Activated naive CD8-positive, alpha-beta T cell treated with anti-CD3 and anti-CD28 coated beads, Interleukin-2, amount 10 ng/mL, durations not matched to agents 7 days and 5 days (primary cell): ENCODE data around the gene GAS2L1. TPM values are rescaled to one million over a fixed set of nuclear protein-coding genes. Genes with fewer than 3 reads are reported as not detected.
"Not testable (repeated sequence)": the region's sequence is repeated elsewhere in the genome, so short reads cannot be mapped to it uniquely, and the experiment has no call there.

Experiments
- ATAC-seq: fragments of 150-1000 bp; cut with Tn5 transposase; one replicate; pipeline ENCODE4 v1.10.0; 2021; ENCODE audit warnings: low read depth, moderate library complexity
- POLR2A ChIA-PET: fragments of 350-600 bp; sonication (Branson Sonifier 250); formaldehyde crosslinking; loops from one replicate; lab custom pipeline; 2021; ENCODE audit warnings: antibody characterized with exemption; lab: Charles Lee
- DNase-seq: peaks from one replicate; pipeline ENCODE4 v3.0.0; 2021
- H3K27ac Mint-ChIP-seq: one replicate; pipeline ENCODE4 v1.8.0; 2022; ENCODE audit warnings: mild to moderate bottlenecking, mixed read lengths
- H3K27me3 Mint-ChIP-seq: one replicate; pipeline ENCODE4 v1.8.0; 2022; ENCODE audit warnings: mild to moderate bottlenecking, moderate library complexity, mixed read lengths
- H3K36me3 Mint-ChIP-seq: one replicate; pipeline ENCODE4 v1.8.0; 2021; ENCODE audit warnings: mild to moderate bottlenecking, mixed read lengths
- H3K4me1 Mint-ChIP-seq: one replicate; pipeline ENCODE4 v1.8.0; 2021; ENCODE audit warnings: mixed read lengths
- H3K4me3 Mint-ChIP-seq: one replicate; pipeline ENCODE4 v1.8.0; 2022; ENCODE audit warnings: mild to moderate bottlenecking, moderate library complexity, mixed read lengths
- H3K9me3 Mint-ChIP-seq: one replicate; pipeline ENCODE4 v1.8.0; 2021; ENCODE audit warnings: mixed read lengths
- total RNA-seq, 2 experiments: library from RNA; stranded (reverse); gene quantifications; one replicate each; pipeline ENCODE4 v1.2.3, GENCODE V29; 2021

GAS2L1 gene
- total RNA-seq, 2 experiments from 2014 or later, result 8.1 to 9.3 TPM

- no peak overlapping the region for H3K4me3 Mint-ChIP-seq
- DNase-seq (no peak), ATAC-seq (no peak)
- H3K27ac Mint-ChIP-seq, result no peak overlapping the region
- H3K27me3 Mint-ChIP-seq, result no peaks in the 10 kb centered on the region
- H3K9me3 Mint-ChIP-seq, result no peaks in the 10 kb centered on the region
- H3K4me1 Mint-ChIP-seq, result no peaks in the 10 kb centered on the region
- POLR2A ChIA-PET, result no interaction called here
- peaks cover 15% of the 10 kb centered on the region for H3K36me3 Mint-ChIP-seq
Observed at GRCh38 chr22:29339381-29340235, 33.2 kb downstream of the GAS2L1 start.

- H3K36me3 Mint-ChIP-seq, result peaks cover 12% of the 10 kb centered on the region
- no peaks in the 10 kb centered on the region for H3K27me3 Mint-ChIP-seq
- POLR2A ChIA-PET, result no interaction called here
- DNase-seq, result no peak
- ATAC-seq, result no peak
- no peaks in the 10 kb centered on the region for H3K9me3 Mint-ChIP-seq
- H3K27ac Mint-ChIP-seq, result no peak overlapping the region
- H3K4me1 Mint-ChIP-seq, result no peaks in the 10 kb centered on the region
- no peak overlapping the region for H3K4me3 Mint-ChIP-seq
Observed at GRCh38 chr22:29340566-29340965, 34.1 kb downstream of the GAS2L1 start.

- ATAC-seq, result no peak
- POLR2A ChIA-PET, result no interaction called here
- Mint-ChIP-seq H3K4me3 (no peak overlapping the region), H3K4me1 (no peaks in the 10 kb centered on the region), H3K27ac (no peak overlapping the region), H3K27me3 (no peaks in the 10 kb centered on the region), H3K9me3 (no peaks in the 10 kb centered on the region), H3K36me3 (peaks cover 9% of the 10 kb centered on the region)
- no peak for DNase-seq
Observed at GRCh38 chr22:29341056-29341848, 34.8 kb downstream of the GAS2L1 start.

- Mint-ChIP-seq H3K9me3 (no peaks in the 10 kb centered on the region), H3K36me3 (peaks cover 9% of the 10 kb centered on the region), H3K27ac (no peak overlapping the region), H3K4me3 (no peak overlapping the region), H3K4me1 (peaks cover 1% of the 10 kb centered on the region), H3K27me3 (no peaks in the 10 kb centered on the region)
- POLR2A ChIA-PET, result no interaction called here
- no peak for ATAC-seq
- no peak for DNase-seq
Observed at GRCh38 chr22:29341849-29342127, 35.3 kb downstream of the GAS2L1 start.

- H3K4me3 Mint-ChIP-seq, result no peak overlapping the region
- no peaks in the 10 kb centered on the region for H3K9me3 Mint-ChIP-seq
- no peaks in the 10 kb centered on the region for H3K27me3 Mint-ChIP-seq
- DNase-seq (no peak), ATAC-seq (no peak)
- POLR2A ChIA-PET, result no interaction called here
- peaks cover 1% of the 10 kb centered on the region for H3K4me1 Mint-ChIP-seq
- H3K36me3 Mint-ChIP-seq, result peaks cover 9% of the 10 kb centered on the region
- H3K27ac Mint-ChIP-seq, result no peak overlapping the region
Observed at GRCh38 chr22:29342177-29342576, 35.7 kb downstream of the GAS2L1 start.

GRCh38 chr22:29342577-29343312, 36.3 kb downstream of the GAS2L1 start:
- POLR2A ChIA-PET, result no interaction called here
- peaks cover 9% of the 10 kb centered on the region for H3K36me3 Mint-ChIP-seq

GRCh38 chr22:29343313-29343805, 36.9 kb downstream of the GAS2L1 start:
- DNase-seq (no peak), ATAC-seq (no peak)
- H3K27ac Mint-ChIP-seq, result no peak overlapping the region
- peaks cover 9% of the 10 kb centered on the region for H3K36me3 Mint-ChIP-seq
- no peak overlapping the region for H3K4me3 Mint-ChIP-seq
- H3K27me3 Mint-ChIP-seq, result no peaks in the 10 kb centered on the region
- peaks cover 1% of the 10 kb centered on the region for H3K4me1 Mint-ChIP-seq
- H3K9me3 Mint-ChIP-seq, result no peaks in the 10 kb centered on the region
- POLR2A ChIA-PET, result no interaction called here

More at GRCh38 chr22:29342577-29343312, 36.3 kb downstream of the GAS2L1 start:
- H3K4me1 Mint-ChIP-seq, result peaks cover 1% of the 10 kb centered on the region
- no peaks in the 10 kb centered on the region for H3K9me3 Mint-ChIP-seq
- no peak overlapping the region for H3K4me3 Mint-ChIP-seq
- ATAC-seq (no peak), DNase-seq (no peak)
- H3K27ac Mint-ChIP-seq, result peak overlapping the region; percentile 54
- no peaks in the 10 kb centered on the region for H3K27me3 Mint-ChIP-seq

- Mint-ChIP-seq H3K4me1 (peaks cover 1% of the 10 kb centered on the region), H3K36me3 (peaks cover 12% of the 10 kb centered on the region), H3K4me3 (no peak overlapping the region), H3K27me3 (no peaks in the 10 kb centered on the region), H3K27ac (no peak overlapping the region), H3K9me3 (no peaks in the 10 kb centered on the region)
- ATAC-seq (no peak), DNase-seq (no peak)
- POLR2A ChIA-PET, result no interaction called here
Observed at GRCh38 chr22:29344137-29344536, 37.7 kb downstream of the GAS2L1 start.

- POLR2A ChIA-PET, H3K27me3 Mint-ChIP-seq, H3K27ac Mint-ChIP-seq, H3K4me3 Mint-ChIP-seq, ATAC-seq, H3K9me3 Mint-ChIP-seq, DNase-seq, H3K4me1 Mint-ChIP-seq: not testable (repeated sequence)
- H3K36me3 Mint-ChIP-seq, result peaks cover 13% of the 10 kb centered on the region
Observed at GRCh38 chr22:29344889-29345288, 38.4 kb downstream of the GAS2L1 start.

- H3K9me3 Mint-ChIP-seq, result no peaks in the 10 kb centered on the region
- DNase-seq (no peak), ATAC-seq (no peak)
- POLR2A ChIA-PET, result no interaction called here
- H3K27ac Mint-ChIP-seq, result no peak overlapping the region
- peaks cover 1% of the 10 kb centered on the region for H3K4me1 Mint-ChIP-seq
- H3K4me3 Mint-ChIP-seq, result no peak overlapping the region
- H3K36me3 Mint-ChIP-seq, result peaks cover 13% of the 10 kb centered on the region
- H3K27me3 Mint-ChIP-seq, result no peaks in the 10 kb centered on the region
Observed at GRCh38 chr22:29345932-29346331, 39.5 kb downstream of the GAS2L1 start.

GRCh38 chr22:29346659-29347058, 40.2 kb downstream of the GAS2L1 start:
- Mint-ChIP-seq H3K4me1 (peaks cover 1% of the 10 kb centered on the region), H3K27me3 (no peaks in the 10 kb centered on the region), H3K36me3 (peaks cover 15% of the 10 kb centered on the region), H3K4me3 (no peak overlapping the region), H3K9me3 (no peaks in the 10 kb centered on the region), H3K27ac (no peak overlapping the region)
- POLR2A ChIA-PET, result no interaction called here
- ATAC-seq (no peak), DNase-seq (no peak)

GRCh38 chr22:29348041-29348440, 41.6 kb downstream of the GAS2L1 start:
- H3K4me3 Mint-ChIP-seq, result no peak overlapping the region
- no peak for DNase-seq
- H3K9me3 Mint-ChIP-seq, result no peaks in the 10 kb centered on the region
- no peaks in the 10 kb centered on the region for H3K27me3 Mint-ChIP-seq
- peaks cover 1% of the 10 kb centered on the region for H3K4me1 Mint-ChIP-seq
- POLR2A ChIA-PET, result no interaction called here
- peaks cover 17% of the 10 kb centered on the region for H3K36me3 Mint-ChIP-seq
- H3K27ac Mint-ChIP-seq, result no peak overlapping the region
- ATAC-seq, result no peak

GRCh38 chr22:29348956-29349355, 42.5 kb downstream of the GAS2L1 start:
- Mint-ChIP-seq H3K4me1 (peaks cover 1% of the 10 kb centered on the region), H3K27ac (no peak overlapping the region), H3K9me3 (no peaks in the 10 kb centered on the region), H3K27me3 (no peaks in the 10 kb centered on the region), H3K4me3 (no peak overlapping the region), H3K36me3 (peaks cover 18% of the 10 kb centered on the region)
- ATAC-seq (no peak), DNase-seq (no peak)
- POLR2A ChIA-PET, result no interaction called here
